MM.1S (cell line): ENCODE measurements around the gene PPOX.

Source experiments
- DNase-seq: peaks from one replicate; pipeline ENCODE4 v3.0.0-alpha.2; 2015
- H2AFZ ChIP-seq: fragments of 300-600 bp; sonication (generic); 2 replicates; pipeline ENCODE4 v1.6.0; 2016; ENCODE audit warnings: antibody characterized with exemption, low read length
- H3F3A ChIP-seq: fragments of 300-600 bp; sonication (generic); 2 replicates; pipeline ENCODE4 v1.6.1; 2016; ENCODE audit warnings: mild to moderate bottlenecking, antibody characterized with exemption, low read length, moderate library complexity, mixed read lengths; ENCODE audit not compliant: insufficient read depth
- H3K27ac ChIP-seq: fragments of 300-600 bp; sonication (generic); 2 replicates; pipeline ENCODE4 v1.5.1; 2016; ENCODE audit warnings: mild to moderate bottlenecking, low read length
- H3K27me3 ChIP-seq: fragments of 300-600 bp; sonication (generic); replicated peaks from 2 replicates; pipeline ENCODE4 v1.6.0; 2016; ENCODE audit warnings: low read length; ENCODE audit not compliant: insufficient read depth
- H3K36me3 ChIP-seq: fragments of 300-600 bp; sonication (generic); replicated peaks from 2 replicates; pipeline ENCODE4 v1.6.1; 2016; ENCODE audit warnings: mild to moderate bottlenecking, low read length, mixed read lengths; ENCODE audit not compliant: insufficient read depth
- H3K4me1 ChIP-seq: fragments of 300-600 bp; sonication (generic); 2 replicates; pipeline ENCODE4 v1.6.1; 2016; ENCODE audit warnings: low read length, mixed read lengths
- H3K4me2 ChIP-seq: fragments of 300-600 bp; sonication (generic); 2 replicates; pipeline ENCODE4 v1.6.0; 2016; ENCODE audit warnings: low read depth, low read length
- H3K4me3 ChIP-seq: fragments of 300-600 bp; sonication (generic); 2 replicates; pipeline ENCODE4 v1.5.1; 2016; ENCODE audit warnings: low read length, mixed read lengths
- H3K79me2 ChIP-seq: fragments of 300-600 bp; sonication (generic); 2 replicates; pipeline ENCODE4 v1.6.1; 2016; ENCODE audit warnings: mixed run types, low read length, mixed read lengths
- H3K9ac ChIP-seq: fragments of 300-600 bp; sonication (generic); 2 replicates; pipeline ENCODE4 v1.6.1; 2016; ENCODE audit warnings: low read length, mixed read lengths
- H3K9me2 ChIP-seq: fragments of 300-600 bp; sonication (generic); replicated peaks from 2 replicates; pipeline ENCODE4 v1.6.1; 2016; ENCODE audit warnings: mild to moderate bottlenecking, low read length, mixed read lengths; ENCODE audit not compliant: insufficient read depth
- H3K9me3 ChIP-seq: fragments of 300-600 bp; sonication (generic); replicated peaks from 2 replicates; pipeline ENCODE4 v1.6.1; 2016; ENCODE audit warnings: mild to moderate bottlenecking, low read length, mixed read lengths; ENCODE audit not compliant: insufficient read depth
- H4K20me1 ChIP-seq: fragments of 300-600 bp; sonication (generic); 2 replicates; pipeline ENCODE4 v1.6.1; 2016; ENCODE audit warnings: mild to moderate bottlenecking, low read length, moderate library complexity, mixed read lengths; ENCODE audit not compliant: insufficient read depth
- EZH2 ChIP-seq: fragments of 300-600 bp; sonication (generic); optimal IDR thresholded peaks from 2 replicates; pipeline ENCODE3; 2017; ENCODE audit warnings: low read depth, mild to moderate bottlenecking, antibody characterized with exemption, low read length, mixed read lengths
- EZH2phosphoT487 ChIP-seq: fragments of 300-600 bp; sonication (generic); IDR thresholded peaks from 2 replicates; pipeline ENCODE4 v1.6.1; 2018; ENCODE audit warnings: antibody characterized with exemption, low read length
- TF ChIP-seq, protein P1 (sequence below): fragments of 300-600 bp; sonication (generic); IDR thresholded peaks from 2 replicates; pipeline ENCODE4 v1.5.1; 2016; ENCODE audit warnings: antibody characterized with exemption, low read length, mixed read lengths

The PPOX gene

DNA sequence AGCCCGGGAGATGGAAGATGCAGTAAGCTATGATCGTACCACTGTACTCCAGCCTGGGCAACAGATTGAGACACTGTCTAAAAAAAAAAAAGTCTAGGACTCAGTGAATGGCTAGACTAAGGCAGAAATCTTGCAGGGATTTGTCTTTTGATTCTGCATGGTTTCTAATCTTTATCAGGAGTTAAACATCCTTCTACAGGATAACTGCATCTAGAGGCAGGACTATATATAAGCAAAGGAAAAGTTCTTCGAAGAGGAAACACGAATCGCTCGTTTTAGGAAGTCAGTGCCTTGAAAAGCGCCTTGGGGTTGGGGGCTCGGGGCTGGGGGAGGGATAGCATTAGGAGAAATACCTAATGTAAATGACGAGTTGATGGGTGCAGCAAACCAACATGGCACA lies 13.1 kb upstream of the PPOX start:
- peaks cover 21% of the 10 kb centered on the region for H3K79me2 ChIP-seq
- TF ChIP-seq EZH2 (no peak), EZH2phosphoT487 (no peak)
- TF ChIP-seq, protein P1, sequence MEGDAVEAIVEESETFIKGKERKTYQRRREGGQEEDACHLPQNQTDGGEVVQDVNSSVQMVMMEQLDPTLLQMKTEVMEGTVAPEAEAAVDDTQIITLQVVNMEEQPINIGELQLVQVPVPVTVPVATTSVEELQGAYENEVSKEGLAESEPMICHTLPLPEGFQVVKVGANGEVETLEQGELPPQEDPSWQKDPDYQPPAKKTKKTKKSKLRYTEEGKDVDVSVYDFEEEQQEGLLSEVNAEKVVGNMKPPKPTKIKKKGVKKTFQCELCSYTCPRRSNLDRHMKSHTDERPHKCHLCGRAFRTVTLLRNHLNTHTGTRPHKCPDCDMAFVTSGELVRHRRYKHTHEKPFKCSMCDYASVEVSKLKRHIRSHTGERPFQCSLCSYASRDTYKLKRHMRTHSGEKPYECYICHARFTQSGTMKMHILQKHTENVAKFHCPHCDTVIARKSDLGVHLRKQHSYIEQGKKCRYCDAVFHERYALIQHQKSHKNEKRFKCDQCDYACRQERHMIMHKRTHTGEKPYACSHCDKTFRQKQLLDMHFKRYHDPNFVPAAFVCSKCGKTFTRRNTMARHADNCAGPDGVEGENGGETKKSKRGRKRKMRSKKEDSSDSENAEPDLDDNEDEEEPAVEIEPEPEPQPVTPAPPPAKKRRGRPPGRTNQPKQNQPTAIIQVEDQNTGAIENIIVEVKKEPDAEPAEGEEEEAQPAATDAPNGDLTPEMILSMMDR, result no peak
- H3K4me2 ChIP-seq, result peak overlapping the region; percentile 87
- H3K27me3 ChIP-seq, result no peaks in the 10 kb centered on the region
- H3K36me3 ChIP-seq, result peaks cover 5% of the 10 kb centered on the region; the same call in 1 of the 2 replicates
- peaks cover 19% of the 10 kb centered on the region for H3K4me1 ChIP-seq
- no peaks in the 10 kb centered on the region for H3K9me2 ChIP-seq
- peaks cover 16% of the 10 kb centered on the region for H3F3A ChIP-seq
- H3K27ac ChIP-seq, result peak overlapping the region; percentile 89; the same call in 1 of the 2 replicates
- peak overlapping the region; percentile 85 for H2AFZ ChIP-seq
- H3K9me3 ChIP-seq, result no peaks in the 10 kb centered on the region
- H4K20me1 ChIP-seq, result no peaks in the 10 kb centered on the region
- DNase-seq, result no peak
- peak overlapping the region; percentile 87 for H3K4me3 ChIP-seq
- peak overlapping the region; percentile 95; the same call in 1 of the 2 replicates for H3K9ac ChIP-seq

DNA sequence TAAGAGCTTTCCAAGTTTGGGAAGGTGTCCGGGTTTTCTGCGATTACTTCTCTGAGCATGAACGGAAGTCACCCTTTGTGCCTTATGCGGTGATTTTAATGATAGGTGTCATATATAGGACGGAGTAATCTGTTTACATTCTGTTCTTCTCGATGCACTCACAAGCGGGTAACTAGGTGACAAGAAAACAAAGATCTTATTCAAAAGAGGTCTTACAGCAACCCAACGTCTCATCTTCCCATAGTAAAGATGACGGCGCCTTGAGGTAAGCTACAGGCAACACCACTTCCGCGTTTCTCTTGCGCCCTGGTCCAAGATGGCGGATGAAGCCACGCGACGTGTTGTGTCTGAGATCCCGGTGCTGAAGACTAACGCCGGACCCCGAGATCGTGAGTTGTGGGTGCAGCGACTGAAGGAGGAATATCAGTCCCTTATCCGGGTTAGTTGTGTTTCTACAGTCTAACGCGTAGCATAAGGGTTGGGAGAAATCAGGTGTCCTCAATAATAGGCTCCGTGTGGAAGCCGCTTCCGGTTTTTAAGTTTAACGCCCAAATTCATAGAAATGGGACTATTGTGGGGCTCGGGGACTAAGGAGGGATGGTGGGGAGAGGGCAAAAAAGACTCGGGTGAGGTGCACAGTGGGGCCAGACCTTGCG lies 12.4 kb upstream of the PPOX start, which contains the start of gene UFC1:
UFC1 (plus strand) TSS at position 297 of the 656 bp plus-strand sequence; CDS start at position 317, 20 bp downstream.
- peak within 1 kb of the TSS; percentile 95 for H3K9ac ChIP-seq
- no peaks in the 10 kb centered on the region for H3K27me3 ChIP-seq
- H4K20me1 ChIP-seq, result no peaks in the 10 kb centered on the region
- H3F3A ChIP-seq, result peaks cover 22% of the 10 kb centered on the region
- H3K79me2 ChIP-seq, result peaks cover 21% of the 10 kb centered on the region
- no peaks in the 10 kb centered on the region for H3K9me3 ChIP-seq
- H3K4me2 ChIP-seq, result peak within 1 kb of the TSS; percentile 87
- peaks cover 25% of the 10 kb centered on the region for H3K4me1 ChIP-seq
- DNase-seq, result peak; percentile 93
- H3K36me3 ChIP-seq, result peaks cover 5% of the 10 kb centered on the region; the same call in 1 of the 2 replicates
- H3K4me3 ChIP-seq, result peak within 1 kb of the TSS; percentile 87
- H2AFZ ChIP-seq, result peak within 1 kb of the TSS; percentile 85
- no peaks in the 10 kb centered on the region for H3K9me2 ChIP-seq
- peak within 1 kb of the TSS; percentile 89 for H3K27ac ChIP-seq
- TF ChIP-seq EZH2, result no peak
- TF ChIP-seq, protein P1, result no peak

DNA sequence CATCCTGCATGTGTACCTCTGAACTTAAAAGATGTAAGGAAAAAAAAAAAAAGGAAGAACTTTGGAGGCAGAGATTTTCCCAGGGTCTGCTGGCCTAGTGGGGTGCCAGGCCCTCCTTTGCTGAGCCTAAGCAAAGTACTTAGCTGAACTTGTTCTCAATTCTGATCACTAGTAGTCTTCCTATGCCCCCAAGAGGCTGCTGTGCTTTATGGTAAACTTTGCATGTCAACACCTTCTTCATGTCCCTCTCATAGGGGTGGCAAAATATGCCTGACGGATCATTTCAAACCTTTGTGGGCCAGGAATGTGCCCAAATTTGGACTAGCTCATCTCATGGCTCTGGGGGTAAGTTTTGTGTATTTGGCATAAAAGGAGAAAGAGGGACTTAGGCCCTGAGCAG lies 8.4 kb upstream of the PPOX start:
- Histone ChIP-seq H3K9me3 (no peaks in the 10 kb centered on the region), H3K4me3 (no peak overlapping the region), H4K20me1 (no peaks in the 10 kb centered on the region), H3K36me3 (peaks cover 5% of the 10 kb centered on the region; the same call in 1 of the 2 replicates), H3K9ac (no peak overlapping the region), H3K9me2 (no peaks in the 10 kb centered on the region), H3K79me2 (peaks cover 40% of the 10 kb centered on the region), H3F3A (peaks cover 22% of the 10 kb centered on the region), H3K27me3 (no peaks in the 10 kb centered on the region), H3K4me2 (no peak overlapping the region), H3K4me1 (peaks cover 34% of the 10 kb centered on the region), H2AFZ (no peak overlapping the region), H3K27ac (peak overlapping the region; percentile 46; the same call in 1 of the 2 replicates)
- DNase-seq, result no peak
- TF ChIP-seq EZH2phosphoT487 (no peak), EZH2 (no peak)
- TF ChIP-seq, protein P1, result no peak
